H54 (cell line): ENCODE data around the gene NR4A3.
A peak's percentile ranks its signal among the peaks of the same experiment; 100 is the strongest.

Experiments used
- DNase-seq: peaks from one replicate; pipeline ENCODE4 v3.0.0; 2011; ENCODE audit warnings: low spot score, mixed read lengths; ENCODE audit not compliant: insufficient read length
- FAIRE-seq: peaks from 3 replicates; lab custom pipeline; 2011; peaks lifted over from hg19 to GRCh38; lab: Jason Lieb, UNC
- POLR2A ChIP-seq: IDR thresholded peaks from 2 replicates; pipeline ENCODE4 v1.6.1; 2011; ENCODE audit warnings: low read depth, mild to moderate bottlenecking, low read length

Gene NR4A3

GRCh38 chr9:99863955-99864354, 42.3 kb downstream of the NR4A3 start:
- DNase-seq (no peak), FAIRE-seq (no peak)
- TF ChIP-seq POLR2A, result no peak

GRCh38 chr9:99866398-99866797, 44.7 kb downstream of the NR4A3 start:
- DNase-seq, result no peak
- FAIRE-seq, result no peak

DNA sequence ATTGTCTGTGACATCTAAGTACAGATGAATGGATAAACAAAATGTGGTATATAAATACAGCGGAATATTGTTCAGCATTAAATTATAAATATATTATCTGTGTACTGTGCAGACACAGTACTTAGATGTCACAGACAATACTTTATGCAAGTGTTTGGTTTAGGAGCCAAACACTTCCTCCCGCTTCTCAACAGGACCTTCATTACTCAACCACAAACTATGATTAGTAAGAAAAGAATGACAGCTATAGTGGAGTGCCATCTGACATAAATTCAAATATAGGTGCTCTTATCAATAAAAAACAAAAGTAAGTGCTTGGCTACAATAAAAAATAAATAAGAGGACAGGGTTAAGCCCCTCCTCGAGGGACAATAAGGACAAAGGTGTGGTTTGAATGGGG, 45.9 kb downstream of the NR4A3 start:
- TF ChIP-seq POLR2A, result no peak
- DNase-seq, result no peak
- no peak for FAIRE-seq

More at GRCh38 chr9:99866398-99866797, 44.7 kb downstream of the NR4A3 start:
- no peak for TF ChIP-seq POLR2A

- FAIRE-seq, result no peak
- no peak for DNase-seq
- TF ChIP-seq POLR2A, result no peak
These were observed 46.3 kb downstream of the NR4A3 start for GRCh38 chr9:99867968-99868367.

GRCh38 chr9:99868845-99869244, 47.2 kb downstream of the NR4A3 start:
- FAIRE-seq (no peak), DNase-seq (no peak)
- TF ChIP-seq POLR2A, result no peak

- no peak for FAIRE-seq
- DNase-seq, result no peak
- no peak for TF ChIP-seq POLR2A
These were observed 48.4 kb downstream of the NR4A3 start for GRCh38 chr9:99870126-99870525.

- FAIRE-seq, result peak; percentile 55
- peak; percentile 30 for DNase-seq
- no peak for TF ChIP-seq POLR2A
These were observed 51.8 kb downstream of the NR4A3 start for GRCh38 chr9:99873531-99873930.

GRCh38 chr9:99873943-99874584, 52.4 kb downstream of the NR4A3 start:
- FAIRE-seq (no peak), DNase-seq (no peak)
- TF ChIP-seq POLR2A, result no peak

GRCh38 chr9:99876190-99876589, 54.5 kb downstream of the NR4A3 start:
- no peak for FAIRE-seq
- no peak for TF ChIP-seq POLR2A

DNA sequence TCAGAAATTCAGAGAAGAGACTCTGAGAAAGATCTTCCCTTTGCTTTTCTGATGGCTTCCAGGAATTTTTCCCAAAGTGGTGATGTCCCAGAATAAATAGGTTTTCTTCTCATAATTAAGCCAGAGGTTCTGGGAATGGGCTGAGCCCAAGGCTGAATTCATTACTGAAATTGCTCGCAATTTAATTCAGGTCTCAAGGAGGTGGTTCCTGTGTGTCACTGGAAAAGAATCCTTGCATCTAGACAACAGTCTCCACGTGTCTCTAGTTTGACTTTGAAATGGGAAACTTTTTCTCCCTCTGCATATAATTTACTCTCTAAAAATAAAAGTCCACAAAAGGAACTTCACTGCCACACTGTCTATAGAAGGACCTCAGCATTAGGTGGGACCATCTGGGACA, 57.0 kb downstream of the NR4A3 start:
- FAIRE-seq (no peak), DNase-seq (no peak)
- TF ChIP-seq POLR2A, result no peak

More at GRCh38 chr9:99876190-99876589, 54.5 kb downstream of the NR4A3 start:
- no peak for DNase-seq

DNA sequence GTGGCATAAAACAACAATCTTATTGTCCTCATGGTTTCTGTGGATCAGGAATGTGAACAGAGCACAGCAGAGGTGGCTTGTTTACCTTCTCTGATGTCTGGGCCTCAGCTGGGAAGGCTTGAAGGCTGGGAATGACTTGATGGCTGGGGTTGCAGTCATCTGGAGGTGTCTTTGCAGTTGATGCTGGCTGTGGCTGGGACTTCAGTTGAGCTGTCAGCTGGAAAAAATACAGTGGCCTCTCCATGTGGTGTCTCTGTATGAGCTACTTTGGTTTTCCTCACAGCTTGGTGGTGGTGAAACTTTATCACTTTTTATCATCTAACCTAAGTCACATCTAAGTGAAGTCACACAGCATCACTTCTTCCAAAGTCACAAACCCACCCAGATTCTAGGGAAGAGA, 60.1 kb downstream of the NR4A3 start:
- FAIRE-seq, result no peak
- TF ChIP-seq POLR2A, result no peak
- DNase-seq, result no peak

- TF ChIP-seq POLR2A, result no peak
- no peak for FAIRE-seq
- no peak for DNase-seq
These were observed 64.1 kb downstream of the NR4A3 start for GRCh38 chr9:99885747-99886146.

- DNase-seq (no peak), FAIRE-seq (peak; percentile 52)
- TF ChIP-seq POLR2A, result no peak
These were observed 67.4 kb downstream of the NR4A3 start for GRCh38 chr9:99889120-99889519.

GRCh38 chr9:99894826-99895225, 73.1 kb downstream of the NR4A3 start:
- peak; percentile 27 for FAIRE-seq

GRCh38 chr9:99895510-99895909, 73.8 kb downstream of the NR4A3 start:
- TF ChIP-seq POLR2A, result no peak
- FAIRE-seq, result no peak

More at GRCh38 chr9:99894826-99895225, 73.1 kb downstream of the NR4A3 start:
- TF ChIP-seq POLR2A, result no peak
- no peak for DNase-seq

More at GRCh38 chr9:99895510-99895909, 73.8 kb downstream of the NR4A3 start:
- no peak for DNase-seq
